HCT116 (cell line): ENCODE measurements around the gene CEACAM19.

Experiments
- CTCF ChIP-seq, 3 experiments: fragments of 200-600 bp in 1 of 3; sonication (generic) in 1 of 3; IDR thresholded peaks in 2 of 3; conservative IDR thresholded peaks in 1 of 3; 2 replicates each; pipeline ENCODE4 v1.5.1; 2012 to 2017; ENCODE audit warnings: low read depth in 2 of 3, low read length in 2 of 3, antibody characterized with exemption in 1 of 3, borderline replicate concordance in 1 of 3, control low read depth in 1 of 3, mild to moderate bottlenecking in 1 of 3, mixed read lengths in 1 of 3, mixed run types in 1 of 3, moderate library complexity in 1 of 3; ENCODE audit not compliant: insufficient read depth in 1 of 3
- EZH2 ChIP-seq: fragments of 200-600 bp; sonication (generic); IDR thresholded peaks from 2 replicates; pipeline ENCODE4 v1.6.1; 2017; ENCODE audit warnings: antibody characterized with exemption, mixed run types
- POLR2A ChIP-seq: IDR thresholded peaks from 2 replicates; pipeline ENCODE4 v1.7.0; 2011; ENCODE audit warnings: borderline replicate concordance; ENCODE audit not compliant: insufficient read depth, insufficient read length; ENCODE audit errors: extremely low read depth
- YY1 ChIP-seq: IDR thresholded peaks from 2 replicates; pipeline ENCODE4 v1.6.1; 2011; ENCODE audit warnings: low read length, low read depth, moderate library complexity, mild to moderate bottlenecking; ENCODE audit not compliant: insufficient replicate concordance; ENCODE audit errors: extremely low read depth

- TF ChIP-seq CTCF (IDR thresholded peaks at IDR 0.05 in 2 of 3, conservative IDR thresholded peaks at IDR 0.05 in 1 of 3; ENCODE audit: borderline replicate concordance in 1 of 3, insufficient read depth in 1 of 3, low read depth in 2 of 3, low read length in 2 of 3) (no peak), EZH2 (no peak), POLR2A (no peak), YY1 (no peak)
Measured at GRCh38 chr19:44661904-44662303, 9.4 kb upstream of the CEACAM19 start.
